ENCODE measurements around the gene CFAP65. TPM values are rescaled to one million over a fixed set of nuclear protein-coding genes. Genes with fewer than 3 reads are reported as not detected.

Gene CFAP65
- total RNA-seq, 1 donor from 2014 or later = not detected

GRCh38 chr2:219038600-219038999 lies 2.7 kb downstream of the CFAP65 start:
- Histone ChIP-seq H3K27ac (no peak overlapping the region), H3K9me3 (no peaks in the 10 kb centered on the region), H3K4me3 (no peak overlapping the region), H3K4me1 (no peaks in the 10 kb centered on the region), H3K27me3 (no peaks in the 10 kb centered on the region), H3K36me3 (no peaks in the 10 kb centered on the region)
- intact Hi-C loops (cut with DNase I) = no loop called here
- TF ChIP-seq POLR2AphosphoS5 (IDR thresholded peaks at IDR 0.05; ENCODE audit: insufficient read depth in 1 of 2, low read depth in 1 of 2) = no peak
- no peak for TF ChIP-seq CTCF (IDR thresholded peaks at IDR 0.05)
- no peak for TF ChIP-seq POLR2A (IDR thresholded peaks at IDR 0.05)
- no peak for DNase-seq (ENCODE audit: extremely low spot score in 2 of 2)

- Histone ChIP-seq H3K4me3 (no peak overlapping the region), H3K27ac (no peak overlapping the region), H3K27me3 (no peaks in the 10 kb centered on the region), H3K4me1 (no peaks in the 10 kb centered on the region), H3K9me3 (no peaks in the 10 kb centered on the region), H3K36me3 (no peaks in the 10 kb centered on the region)
- TF ChIP-seq POLR2A (IDR thresholded peaks at IDR 0.05) = no peak
- no peak for TF ChIP-seq POLR2AphosphoS5 (IDR thresholded peaks at IDR 0.05; ENCODE audit: insufficient read depth in 1 of 2, low read depth in 1 of 2)
- TF ChIP-seq CTCF (IDR thresholded peaks at IDR 0.05) = no peak
- DNase-seq (ENCODE audit: extremely low spot score in 2 of 2) = no peak
- intact Hi-C loops (cut with DNase I) = no loop called here
Observed at GRCh38 chr2:219037783-219038499, 3.4 kb downstream of the CFAP65 start.

- no peaks in the 10 kb centered on the region for H3K4me1 ChIP-seq
- no peak overlapping the region for H3K27ac ChIP-seq
- no peak for DNase-seq (ENCODE audit: extremely low spot score in 2 of 2)
- H3K9me3 ChIP-seq = no peaks in the 10 kb centered on the region
- H3K27me3 ChIP-seq = no peaks in the 10 kb centered on the region
- TF ChIP-seq POLR2AphosphoS5 (IDR thresholded peaks at IDR 0.05; ENCODE audit: insufficient read depth in 1 of 2, low read depth in 1 of 2) (no peak), POLR2A (IDR thresholded peaks at IDR 0.05) (no peak), CTCF (IDR thresholded peaks at IDR 0.05) (no peak)
- intact Hi-C loops (cut with DNase I) = no loop called here
- H3K4me3 ChIP-seq = no peak overlapping the region
- no peaks in the 10 kb centered on the region for H3K36me3 ChIP-seq
Observed at GRCh38 chr2:219035942-219036341, 5.4 kb downstream of the CFAP65 start.

- no peak for DNase-seq (ENCODE audit: extremely low spot score in 2 of 2)
- no peaks in the 10 kb centered on the region for H3K9me3 ChIP-seq
- TF ChIP-seq POLR2A (IDR thresholded peaks at IDR 0.05) = no peak
- no peak for TF ChIP-seq CTCF (IDR thresholded peaks at IDR 0.05)
- no peak for TF ChIP-seq POLR2AphosphoS5 (IDR thresholded peaks at IDR 0.05; ENCODE audit: insufficient read depth in 1 of 2, low read depth in 1 of 2)
- no peak overlapping the region for H3K27ac ChIP-seq
- H3K36me3 ChIP-seq = no peaks in the 10 kb centered on the region
- peaks cover 8% of the 10 kb centered on the region for H3K27me3 ChIP-seq
- H3K4me3 ChIP-seq = no peak overlapping the region
- no peaks in the 10 kb centered on the region for H3K4me1 ChIP-seq
- intact Hi-C loops (cut with DNase I) = no loop called here
Observed at GRCh38 chr2:219034823-219035222, 6.5 kb downstream of the CFAP65 start.

GRCh38 chr2:219032051-219032745 lies 9.1 kb downstream of the CFAP65 start:
- TF ChIP-seq POLR2AphosphoS5 (IDR thresholded peaks at IDR 0.05; ENCODE audit: insufficient read depth in 1 of 2, low read depth in 1 of 2) = no peak
- peaks cover 8% of the 10 kb centered on the region for H3K27me3 ChIP-seq
- no peak overlapping the region for H3K27ac ChIP-seq
- no peaks in the 10 kb centered on the region for H3K9me3 ChIP-seq
- intact Hi-C loops (cut with DNase I) = no loop called here
- no peaks in the 10 kb centered on the region for H3K36me3 ChIP-seq
- H3K4me3 ChIP-seq = no peak overlapping the region
- DNase-seq (ENCODE audit: extremely low spot score in 2 of 2) = no peak
- H3K4me1 ChIP-seq = no peaks in the 10 kb centered on the region

Measured in vagina (tissue), 2 donors.